ENCODE data around the gene TTC9B. TPM values are rescaled to one million over a fixed set of nuclear protein-coding genes. Genes with fewer than 3 reads are reported as not detected.

Gene TTC9B
- total and polyA plus RNA-seq, 2 of the 8 experiments (the other 6 are each of a cell fraction or from before 2014, with no cell fraction given), result 0.26 TPM; not detected in 1

GRCh38 chr19:40191836-40192646 lies 26.1 kb downstream of the TTC9B start:
- Histone ChIP-seq H3K79me2 (ENCODE audit: control insufficient read depth in 1 of 2, insufficient read depth in 2 of 2, low read length in 2 of 2) (no peaks in the 10 kb centered on the region), H3K23me2 (ENCODE audit: low read depth, low read length) (peaks cover 4% of the 10 kb centered on the region; the same call in 1 of the 2 replicates), H3K14ac (ENCODE audit: insufficient read length) (no peak overlapping the region), H4K8ac (ENCODE audit: extremely low read depth, insufficient read depth, low read length) (no peak overlapping the region; the same call in 1 of the 2 replicates), H3K27ac (ENCODE audit: low read depth, low read length) (no peak overlapping the region), H2AK5ac (ENCODE audit: low read depth, low read length) (no peak overlapping the region), H3K27me3 (replicated peaks in 1 of 4; ENCODE audit: control insufficient read depth in 3 of 4, extremely low read depth in 1 of 4, insufficient read depth in 3 of 4, low read length in 3 of 4) (no peaks in the 10 kb centered on the region; a peak in 1 of 7 replicates), H2BK12ac (ENCODE audit: low read depth, low read length) (no peak overlapping the region), H3K36me3 (ENCODE audit: control insufficient read depth in 2 of 4, insufficient read depth in 4 of 4, low read length in 3 of 4) (no peaks in the 10 kb centered on the region), H3K9ac (replicated peaks in 1 of 4; ENCODE audit: extremely low read depth in 1 of 4, low read depth in 3 of 4, low read length in 3 of 4) (peak overlapping the region in 2 of 4 experiments; percentile 19 to 67; a peak in 2 of 7 replicates), H2BK5ac (ENCODE audit: low read depth, low read length) (no peak overlapping the region), H3K56ac (replicated peaks; ENCODE audit: insufficient read length, low read depth, low read length) (no peak overlapping the region), H3K18ac (ENCODE audit: extremely low read depth, low read length) (peak overlapping the region; percentile 6; the same call in 1 of the 2 replicates), H2BK120ac (replicated peaks; ENCODE audit: low read depth, low read length) (no peak overlapping the region), H3K23ac (ENCODE audit: insufficient read length) (no peak overlapping the region), H3K9me3 (ENCODE audit: insufficient read depth in 2 of 2, low read depth in 1 of 2, low read length in 1 of 2) (no peaks in the 10 kb centered on the region), H2AFZ (ENCODE audit: low read length) (no peak overlapping the region), H4K20me1 (replicated peaks in 1 of 2; ENCODE audit: control insufficient read depth in 1 of 2, insufficient read depth in 2 of 2, low read length in 2 of 2) (peaks cover 0 to 11% of the 10 kb centered on the region in 2 experiments), H4K5ac (ENCODE audit: insufficient read length, low read depth, low read length) (no peak overlapping the region), H3K4me3 (ENCODE audit: extremely low read depth in 1 of 4, insufficient read depth in 2 of 4, low read depth in 3 of 4, low read length in 4 of 4) (peak overlapping the region; percentile 40 to 98 (median 62)), H3K4ac (replicated peaks; ENCODE audit: insufficient read length, low read depth, low read length) (no peak overlapping the region), H2BK20ac (ENCODE audit: low read length) (no peak overlapping the region), H2BK15ac (ENCODE audit: low read length) (0 out of 2 replicates have a peak overlapping the region, but pooled peaks have one; percentile 61), H3K4me2 (ENCODE audit: insufficient read depth in 1 of 2, low read depth in 2 of 2, low read length in 2 of 2) (peak overlapping the region; percentile 56 to 77), H3K4me1 (replicated peaks in 1 of 4; ENCODE audit: control insufficient read depth in 3 of 4, insufficient read depth in 4 of 4, low read length in 3 of 4) (peaks cover 5 to 12% (median 9%) of the 10 kb centered on the region in 4 experiments), H4K91ac (replicated peaks; ENCODE audit: insufficient read length, low read length) (peak overlapping the region; percentile 32), H3K79me1 (ENCODE audit: low read depth, low read length) (peaks cover 8% of the 10 kb centered on the region; the same call in 1 of the 2 replicates)
- 71% methylated on average over 19 of the region's 62 CpGs; no CpG with 5 or more reads in 1 of the 2 experiments for WGBS, 2 experiments (ENCODE audit: extremely low coverage in 1 of 2, insufficient coverage in 1 of 2, insufficient read length in 1 of 2, insufficient replicate concordance in 2 of 2, low coverage in 1 of 2, low lambda C conversion rate in 2 of 2, missing lambda C conversion rate in 1 of 2)
- DNase-seq (ENCODE audit: low read depth in 1 of 2, low spot score in 2 of 2) (peak in 1 of 2 experiments; percentile 83), FAIRE-seq (no peak)
- ChIA-PET CTCF (ENCODE audit: partially characterized antibody) (interaction anchor here (0.8 to 1.5 kb wide), 9 partner anchors 10 to 78 kb away, joined by 3 to 8 read pairs (median 3); no protein-coding TSS in a partner anchor), POLR2A (ENCODE audit: partially characterized antibody) (interaction anchor here (0.8 to 1.7 kb wide), 5 partner anchors 10 to 250 kb away, joined by 3 to 4 read pairs (median 3); no protein-coding TSS in a partner anchor)
- TF ChIP-seq GTF2F1 (IDR thresholded peaks at IDR 0.05; ENCODE audit: borderline replicate concordance, low read depth, low read length), result no peak
- peak; percentile 23 to 34 (median 25); a peak in 3 of 4 replicates for TF ChIP-seq CTCF (IDR thresholded peaks at IDR 0.05; ENCODE audit: control extremely low read depth in 1 of 3, insufficient read depth in 1 of 3, low read depth in 1 of 3, low read length in 3 of 3)
- TF ChIP-seq CBX8 (IDR thresholded peaks at IDR 0.05; ENCODE audit: borderline replicate concordance, low read depth, low read length), result no peak
- no peak for TF ChIP-seq BCL11A (IDR thresholded peaks at IDR 0.05; ENCODE audit: low read depth in 2 of 2, low read length in 2 of 2)
- no peak for TF ChIP-seq SAP30 (IDR thresholded peaks at IDR 0.05; ENCODE audit: insufficient read depth, insufficient replicate concordance, low read length)
- no peak for TF ChIP-seq SUZ12 (IDR thresholded peaks at IDR 0.05; ENCODE audit: low read length)
- TF ChIP-seq TCF12 (IDR thresholded peaks at IDR 0.05; ENCODE audit: low read depth, low read length), result no peak
- no peak for TF ChIP-seq SIX5 (IDR thresholded peaks at IDR 0.05; ENCODE audit: low read depth, low read length)

All from H1 (cell line).